Lower leg skin (tissue), 3 donors: ENCODE data around the gene SHFL.

Experiments
- CTCF ChIP-seq, 3 donors: fragments of 450-650 bp; IDR thresholded peaks; one replicate each; pipeline ENCODE4 v1.5.1; 2016; ENCODE audit warnings: antibody characterized with exemption in 3 of 3, mild to moderate bottlenecking in 3 of 3, moderate library complexity in 2 of 3
- POLR2A ChIP-seq, 2 donors: fragments of 450-650 bp; IDR thresholded peaks; one replicate each; pipeline ENCODE4 v1.6.1; 2016 to 2017; ENCODE audit warnings: antibody characterized with exemption in 2 of 2, mild to moderate bottlenecking in 1 of 2, moderate library complexity in 1 of 2

GRCh38 chr19:10105509-10106099 is 19.5 kb downstream of the SHFL start:
- TF ChIP-seq POLR2A (IDR thresholded peaks at IDR 0.05), result no peak
- no peak for TF ChIP-seq CTCF (IDR thresholded peaks at IDR 0.05)
